HG03378 (cell line): Measurements from ENCODE around the gene TXNRD1.
A peak's percentile ranks its signal among the peaks of the same experiment; 100 is the strongest.
"Not testable (repeated sequence)": the region's sequence is repeated elsewhere in the genome, so short reads cannot be mapped to it uniquely, and the experiment has no call there.

Experiments
- ATAC-seq: cut with Tn5 transposase; IDR thresholded peaks from one replicate; pipeline ENCODE4 v1.9.1; 2021; ENCODE audit warnings: mild to moderate bottlenecking, moderate library complexity; ENCODE audit not compliant: unreplicated experiment

Gene TXNRD1

GRCh38 chr12:104234926-104235499, 19.4 kb downstream of the TXNRD1 start:
- no peak for ATAC-seq

DNA sequence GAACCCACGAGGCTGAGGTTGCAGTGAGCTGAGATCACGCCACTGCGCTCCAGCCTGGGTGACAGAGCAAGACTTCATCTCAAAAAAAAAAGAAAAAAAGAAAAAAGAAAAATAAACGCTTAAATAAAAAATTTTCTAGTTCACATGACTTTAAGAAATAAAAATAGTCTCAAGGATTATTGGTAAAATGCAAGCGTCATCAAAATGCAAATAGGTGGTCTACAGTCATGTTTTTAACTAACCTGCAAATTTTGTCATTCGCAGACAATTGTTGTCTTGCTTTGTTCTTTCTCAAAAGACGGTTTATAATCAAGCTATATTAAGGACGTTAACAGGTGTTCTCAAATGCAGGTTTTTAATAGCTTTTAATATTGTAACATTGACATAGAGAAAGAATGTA, 22.4 kb downstream of the TXNRD1 start:
- no peak for ATAC-seq

DNA sequence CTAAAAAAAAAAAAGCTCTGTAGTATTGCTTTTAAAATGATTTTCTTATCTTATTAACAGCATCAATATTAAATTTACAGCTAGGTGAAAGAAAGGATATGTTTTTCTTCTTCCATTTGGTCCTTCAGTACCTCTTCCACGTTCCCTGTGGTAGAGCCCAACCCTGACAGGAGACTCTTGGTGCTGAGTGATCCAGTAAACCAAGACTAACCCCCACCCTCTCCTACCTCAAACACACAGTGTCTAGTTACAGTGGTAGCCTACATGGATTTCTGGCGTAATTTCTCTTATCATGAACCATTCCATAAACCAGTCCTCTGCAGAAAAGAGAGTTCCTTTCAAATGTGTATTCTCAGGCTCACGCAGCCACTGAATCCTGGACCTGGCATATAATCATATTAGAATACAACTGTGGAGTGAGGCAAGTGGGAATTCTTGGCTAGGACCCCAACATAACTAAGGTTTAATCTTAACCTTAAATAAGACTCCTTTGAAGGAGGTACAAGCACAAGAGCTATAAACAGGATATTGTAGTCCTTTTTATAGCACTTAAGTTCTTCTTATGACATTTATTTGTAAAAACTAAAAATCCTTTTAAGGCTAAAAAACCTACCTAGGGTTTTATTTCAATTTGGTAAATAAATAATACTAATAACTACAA, 27.1 kb downstream of the TXNRD1 start:
- ATAC-seq, result no peak

DNA sequence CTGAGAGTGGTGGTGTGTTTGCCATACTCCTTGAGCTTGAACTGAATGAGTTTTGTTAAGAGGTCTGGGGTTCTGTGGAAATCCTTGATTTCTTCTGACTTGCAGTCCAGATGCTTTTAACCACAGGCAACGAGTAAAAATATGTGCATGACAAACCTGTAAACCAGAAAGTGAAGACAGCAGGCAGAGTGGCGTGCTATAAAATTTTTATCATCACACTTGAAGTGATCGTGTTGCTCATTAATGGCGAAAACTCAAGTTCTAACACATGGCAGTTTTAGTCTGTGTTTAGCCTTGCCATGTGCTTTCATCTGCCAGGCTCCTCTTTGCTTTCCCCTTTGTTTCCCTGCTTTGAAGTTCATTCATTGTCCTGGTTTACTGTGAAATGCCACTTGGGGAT, 28.0 kb downstream of the TXNRD1 start:
- ATAC-seq, result no peak

- no peak for ATAC-seq
Observed at GRCh38 chr12:104243971-104244370, 28.4 kb downstream of the TXNRD1 start.

- ATAC-seq, result no peak
Observed at GRCh38 chr12:104247698-104248097, 32.1 kb downstream of the TXNRD1 start.

DNA sequence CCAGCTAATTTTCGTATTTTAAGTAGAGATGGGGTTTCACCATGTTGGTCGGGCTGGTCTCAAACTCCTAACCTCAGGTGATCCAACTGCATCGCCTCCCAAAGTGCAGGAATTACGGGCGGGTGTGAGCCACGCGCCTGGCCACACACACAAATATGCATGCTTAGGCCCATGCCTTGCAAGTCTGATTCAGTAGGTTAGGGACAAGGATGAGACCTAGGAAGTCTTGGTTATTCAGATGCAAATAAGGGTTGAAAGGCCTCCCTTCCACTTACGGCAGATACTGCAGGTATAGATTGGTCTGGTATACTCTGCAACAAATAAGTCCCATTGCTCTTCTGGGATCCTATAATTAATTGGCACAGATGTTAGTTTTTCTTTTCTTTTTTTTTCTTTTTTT, 32.9 kb downstream of the TXNRD1 start:
- ATAC-seq, result no peak

- ATAC-seq, result no peak
Observed at GRCh38 chr12:104249017-104249416, 33.4 kb downstream of the TXNRD1 start.

- no peak for ATAC-seq
Observed at GRCh38 chr12:104249898-104250297, 34.3 kb downstream of the TXNRD1 start.

DNA sequence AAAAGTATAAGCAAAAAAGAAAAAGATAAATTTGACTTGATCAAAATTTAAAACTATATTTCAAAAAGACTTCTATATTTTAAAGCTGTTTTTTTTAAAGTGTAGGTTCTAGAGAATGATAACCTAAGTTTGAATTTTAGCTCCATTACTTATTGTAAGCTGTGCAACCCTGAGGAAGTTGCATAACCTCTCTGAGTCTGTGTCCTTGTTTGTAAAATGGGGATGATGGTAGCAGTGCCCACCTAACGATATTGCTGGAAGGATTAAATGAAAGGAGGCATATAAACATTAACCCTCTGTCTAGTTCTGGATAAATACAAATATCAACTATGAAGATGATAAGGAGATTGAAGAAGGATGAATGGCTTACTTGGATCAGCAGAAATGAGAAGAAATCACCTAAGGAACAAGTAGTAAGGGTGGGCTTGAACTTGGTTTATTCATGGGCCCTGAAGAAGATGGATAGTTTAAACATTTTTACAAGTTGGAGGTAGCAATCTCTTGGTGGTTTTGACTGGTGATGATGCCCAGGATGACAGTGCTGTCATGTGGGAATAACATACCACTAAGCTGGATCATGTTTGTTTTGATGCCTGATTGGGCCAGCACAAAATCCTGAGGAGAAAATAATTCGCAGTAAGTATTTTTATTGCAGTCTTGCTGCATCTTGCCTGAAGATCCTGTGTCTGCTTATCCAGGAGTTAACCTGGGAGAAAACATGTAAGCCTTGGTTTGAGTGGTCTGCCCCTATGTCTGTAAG, 35.0 kb downstream of the TXNRD1 start:
- ATAC-seq, result no peak

- no peak for ATAC-seq
Observed at GRCh38 chr12:104257913-104258472, 42.4 kb downstream of the TXNRD1 start.

GRCh38 chr12:104258476-104259067, 43.0 kb downstream of the TXNRD1 start:
- ATAC-seq, result no peak

DNA sequence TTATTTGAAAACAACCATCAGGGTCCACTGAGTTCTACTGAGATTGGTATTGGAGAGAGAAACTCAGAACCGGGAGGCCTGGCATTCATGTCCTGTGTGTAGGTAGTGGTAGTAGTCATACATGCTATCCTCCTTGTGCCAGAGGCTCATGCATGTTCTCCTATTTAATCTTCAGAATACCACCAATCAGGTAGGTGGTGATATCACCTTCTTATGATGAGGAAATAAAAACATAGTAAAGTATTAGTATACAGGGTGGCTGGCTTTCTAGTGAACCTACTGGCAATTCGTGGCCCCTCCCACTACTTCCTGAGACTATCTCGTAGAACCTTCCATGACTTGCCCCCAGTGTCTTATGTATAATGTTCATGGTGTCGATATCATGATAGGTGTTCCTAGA, 47.4 kb downstream of the TXNRD1 start:
- no peak for ATAC-seq

DNA sequence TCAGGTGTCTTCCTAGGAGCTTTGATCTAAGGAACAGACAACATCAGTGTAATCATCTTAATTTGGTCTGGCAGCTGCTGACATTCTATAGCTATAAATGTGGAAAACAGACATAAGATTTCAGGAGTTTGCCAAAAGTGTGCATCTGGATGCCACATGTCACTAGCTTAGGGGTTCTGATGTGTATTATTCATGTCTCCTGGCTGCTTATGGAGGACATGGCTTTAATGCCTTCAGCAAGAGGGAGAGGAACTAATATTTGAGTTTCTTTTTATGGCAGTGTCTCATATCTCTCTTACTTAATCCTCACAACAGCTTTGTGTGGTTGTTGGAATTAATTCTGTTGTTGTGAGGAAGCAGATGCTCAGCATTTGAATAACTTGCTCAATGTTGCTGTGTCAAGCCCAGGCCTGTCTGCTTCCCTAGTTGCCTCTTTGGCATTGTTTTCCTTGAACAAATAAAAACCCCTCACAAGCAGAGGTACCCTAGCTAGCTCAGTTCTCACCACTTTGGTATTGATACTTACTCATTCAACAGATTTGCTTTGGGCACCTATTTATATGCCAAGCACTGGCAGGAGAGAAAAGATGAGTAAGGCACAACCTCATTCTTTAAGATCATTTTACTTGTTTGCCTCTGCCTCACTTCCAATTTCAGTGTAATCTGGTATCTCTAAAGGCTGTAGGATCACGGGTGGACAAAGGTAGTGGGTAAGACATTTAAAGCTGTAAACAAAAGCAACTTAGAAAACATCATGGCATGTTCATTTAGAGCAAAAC, 48.2 kb downstream of the TXNRD1 start:
- ATAC-seq, result no peak

DNA sequence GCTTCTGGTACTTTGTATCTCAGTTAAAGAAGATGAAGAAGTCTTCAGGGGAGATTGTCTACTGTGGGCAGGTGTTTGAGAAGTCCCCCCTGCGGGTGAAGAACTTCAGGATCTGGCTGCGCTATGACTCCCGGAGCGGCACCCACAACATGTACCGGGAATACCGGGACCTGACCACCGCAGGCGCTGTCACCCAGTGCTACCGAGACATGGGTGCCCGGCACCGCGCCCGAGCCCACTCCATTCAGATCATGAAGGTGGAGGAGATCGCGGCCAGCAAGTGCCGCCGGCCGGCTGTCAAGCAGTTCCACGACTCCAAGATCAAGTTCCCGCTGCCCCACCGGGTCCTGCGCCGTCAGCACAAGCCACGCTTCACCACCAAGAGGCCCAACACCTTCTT, 49.9 kb downstream of the TXNRD1 start:
- not testable (repeated sequence) for ATAC-seq

- ATAC-seq, result no peak
Observed at GRCh38 chr12:104272938-104273337, 57.4 kb downstream of the TXNRD1 start.

GRCh38 chr12:104273503-104273902, 57.9 kb downstream of the TXNRD1 start:
- no peak for ATAC-seq

DNA sequence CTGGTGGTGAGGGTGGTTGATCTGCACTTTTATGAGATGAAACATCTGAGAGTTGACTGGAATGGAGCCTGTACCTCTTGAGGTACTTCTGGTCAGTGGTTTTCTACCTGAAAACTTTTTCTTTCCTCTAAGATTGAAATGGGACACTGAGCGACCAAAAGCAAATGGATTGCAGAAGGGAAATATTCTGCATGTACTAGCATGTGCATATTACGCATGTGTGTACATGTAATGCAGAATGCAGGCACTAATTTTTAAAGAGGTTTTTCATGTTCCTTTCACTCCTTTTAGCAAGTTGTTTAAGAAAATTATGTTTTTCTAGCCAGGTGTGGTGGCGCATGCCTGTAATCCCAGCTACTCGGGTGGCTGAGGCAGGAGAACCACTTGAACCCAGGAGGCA, 59.2 kb downstream of the TXNRD1 start:
- no peak for ATAC-seq

DNA sequence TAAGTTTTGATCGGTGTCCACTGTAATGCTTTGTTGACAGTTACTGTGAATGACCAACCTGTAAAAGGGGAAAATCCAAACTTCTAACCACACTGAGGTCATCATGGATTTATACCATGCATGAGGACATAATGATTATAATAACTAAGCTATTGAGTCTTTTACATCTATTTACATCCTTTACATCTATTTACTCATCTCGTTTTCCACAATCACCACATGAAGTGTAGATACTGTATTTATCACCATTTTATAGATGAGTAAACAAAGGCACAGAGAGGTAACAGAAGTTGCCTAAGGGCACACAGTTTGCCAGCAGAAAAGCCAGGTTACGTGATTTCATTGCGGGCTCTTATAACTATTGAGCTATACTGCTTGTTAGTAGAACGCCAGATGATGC, 60.1 kb downstream of the TXNRD1 start:
- ATAC-seq, result peak; percentile 31

- peak; percentile 47 for ATAC-seq
Observed at GRCh38 chr12:104276273-104277131, 60.9 kb downstream of the TXNRD1 start.
